ENCODE results near the gene RIPK4. TPM values are rescaled to one million over a fixed set of nuclear protein-coding genes. Genes with fewer than 3 reads are reported as not detected.

Gene RIPK4
- 10 to 100 TPM in 2 of 3 donors, 1 to 10 TPM in 1; 5.1 to 14.8 (median 10.2) TPM for total RNA-seq
- long read RNA-seq, donor 1, transcript RIPK4-201 (8 exons, 3,889 nt): major isoform, 6 of 11 reads
- long read RNA-seq, donor 1, partial matches to known transcripts: 3 of 11 reads
- long read RNA-seq, donor 1, other reads (novel, unspliced or antisense): 2 of 11 reads
- long read RNA-seq, donor 2, partial matches to known transcripts: 0 of 2 reads
- long read RNA-seq, donor 2, other reads (novel, unspliced or antisense): 2 of 2 reads

DNA sequence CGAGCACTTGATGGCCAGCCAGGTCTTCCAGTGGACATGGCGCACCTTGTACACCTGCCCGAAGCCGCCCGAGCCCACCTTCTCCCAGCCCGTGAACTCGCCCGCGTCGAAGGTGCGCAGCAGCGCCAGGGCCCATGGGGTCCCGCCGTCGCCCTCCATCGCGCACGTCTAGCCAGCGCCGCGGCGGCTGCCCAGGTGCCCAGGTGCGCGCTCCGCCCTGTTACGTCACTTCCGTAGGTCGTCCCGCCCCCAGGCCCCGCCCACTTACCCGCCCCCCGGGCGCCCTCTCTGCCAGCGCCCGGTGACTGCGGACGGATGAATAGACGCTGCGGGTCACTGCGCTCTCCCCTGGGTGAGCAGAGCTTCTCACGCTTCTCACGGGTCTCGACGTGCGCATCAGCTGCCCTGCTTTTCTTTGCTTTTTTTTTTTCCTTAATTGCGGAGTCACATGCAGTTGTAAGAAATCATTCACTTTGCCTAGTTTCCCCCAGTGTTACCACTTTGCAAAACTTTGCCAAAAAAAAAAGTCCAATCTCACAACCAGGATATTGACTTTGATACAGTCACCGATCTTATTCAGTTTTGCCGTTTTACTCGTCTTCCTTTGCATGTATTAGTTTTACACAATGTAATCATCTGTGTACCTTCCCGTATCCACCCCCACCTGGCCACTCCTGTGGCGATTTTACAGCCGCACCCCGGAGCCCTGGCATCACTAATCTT, at the start of gene RIPK4:
TSS of gene RIPK4 (minus strand) at position 170 of the 723 bp plus-strand sequence. CDS start at position 159, 11 bp downstream.
- Histone ChIP-seq H3K4me3 (peak within 1 kb of the TSS; percentile 20), H3K4me1 (ENCODE audit: low read depth) (peaks cover 13% of the 10 kb centered on the region), H3K9me3 (no peaks in the 10 kb centered on the region), H3K36me3 (ENCODE audit: low read depth) (no peaks in the 10 kb centered on the region)
- intact Hi-C loops (cut with DNase I, micrococcal nuclease): loop anchor here in 1 of 2 donors (10.0 kb wide), 1 partner anchor 152 kb away; no protein-coding TSS in a partner anchor
- ATAC-seq (peak; percentile 88), DNase-seq (peak; percentile 87 to 94 (median 92))
- TF ChIP-seq, protein P1, sequence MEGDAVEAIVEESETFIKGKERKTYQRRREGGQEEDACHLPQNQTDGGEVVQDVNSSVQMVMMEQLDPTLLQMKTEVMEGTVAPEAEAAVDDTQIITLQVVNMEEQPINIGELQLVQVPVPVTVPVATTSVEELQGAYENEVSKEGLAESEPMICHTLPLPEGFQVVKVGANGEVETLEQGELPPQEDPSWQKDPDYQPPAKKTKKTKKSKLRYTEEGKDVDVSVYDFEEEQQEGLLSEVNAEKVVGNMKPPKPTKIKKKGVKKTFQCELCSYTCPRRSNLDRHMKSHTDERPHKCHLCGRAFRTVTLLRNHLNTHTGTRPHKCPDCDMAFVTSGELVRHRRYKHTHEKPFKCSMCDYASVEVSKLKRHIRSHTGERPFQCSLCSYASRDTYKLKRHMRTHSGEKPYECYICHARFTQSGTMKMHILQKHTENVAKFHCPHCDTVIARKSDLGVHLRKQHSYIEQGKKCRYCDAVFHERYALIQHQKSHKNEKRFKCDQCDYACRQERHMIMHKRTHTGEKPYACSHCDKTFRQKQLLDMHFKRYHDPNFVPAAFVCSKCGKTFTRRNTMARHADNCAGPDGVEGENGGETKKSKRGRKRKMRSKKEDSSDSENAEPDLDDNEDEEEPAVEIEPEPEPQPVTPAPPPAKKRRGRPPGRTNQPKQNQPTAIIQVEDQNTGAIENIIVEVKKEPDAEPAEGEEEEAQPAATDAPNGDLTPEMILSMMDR (IDR thresholded peaks at IDR 0.05): no peak

- Histone ChIP-seq H3K36me3 (ENCODE audit: low read depth) (no peaks in the 10 kb centered on the region), H3K4me3 (no peak overlapping the region), H3K9me3 (no peaks in the 10 kb centered on the region), H3K4me1 (ENCODE audit: low read depth) (peaks cover 2% of the 10 kb centered on the region)
- intact Hi-C loops (cut with DNase I, micrococcal nuclease): loop anchor here (2.0 to 5.0 kb wide), 2 partner anchors 203 to 301 kb away; no protein-coding TSS in a partner anchor
- ATAC-seq (no peak), DNase-seq (no peak)
- TF ChIP-seq, protein P1 (IDR thresholded peaks at IDR 0.05): no peak
These were observed 49.1 kb upstream of the RIPK4 start for GRCh38 chr21:41815652-41816582.

DNA sequence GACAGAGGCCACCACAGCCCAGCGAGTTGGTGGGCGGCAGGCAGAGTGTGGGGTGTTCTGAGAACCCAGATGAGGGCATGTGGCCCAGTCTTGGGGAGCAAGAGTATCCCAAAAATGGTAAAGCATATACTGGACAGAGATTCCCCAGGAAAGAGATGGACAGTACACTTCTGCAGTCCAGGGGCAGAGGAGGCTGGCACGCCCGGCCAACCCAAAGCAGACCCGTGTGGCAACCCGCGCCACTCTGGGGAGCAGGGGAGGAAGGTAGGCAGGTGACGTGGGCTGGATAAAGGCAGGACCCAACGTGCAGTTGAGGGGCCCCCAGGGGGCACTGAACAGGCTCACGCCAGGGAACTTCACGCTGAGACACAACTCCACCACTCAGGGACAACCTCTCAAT, 46.4 kb upstream of the RIPK4 start:
- H3K4me1 ChIP-seq (ENCODE audit: low read depth): peaks cover 2% of the 10 kb centered on the region
- TF ChIP-seq, protein P1 (IDR thresholded peaks at IDR 0.05): no peak
- DNase-seq: no peak
- no peaks in the 10 kb centered on the region for H3K36me3 ChIP-seq (ENCODE audit: low read depth)
- no peaks in the 10 kb centered on the region for H3K9me3 ChIP-seq
- ATAC-seq: no peak
- H3K4me3 ChIP-seq: no peak overlapping the region
- intact Hi-C loops (cut with DNase I, micrococcal nuclease): no loop called here

DNA sequence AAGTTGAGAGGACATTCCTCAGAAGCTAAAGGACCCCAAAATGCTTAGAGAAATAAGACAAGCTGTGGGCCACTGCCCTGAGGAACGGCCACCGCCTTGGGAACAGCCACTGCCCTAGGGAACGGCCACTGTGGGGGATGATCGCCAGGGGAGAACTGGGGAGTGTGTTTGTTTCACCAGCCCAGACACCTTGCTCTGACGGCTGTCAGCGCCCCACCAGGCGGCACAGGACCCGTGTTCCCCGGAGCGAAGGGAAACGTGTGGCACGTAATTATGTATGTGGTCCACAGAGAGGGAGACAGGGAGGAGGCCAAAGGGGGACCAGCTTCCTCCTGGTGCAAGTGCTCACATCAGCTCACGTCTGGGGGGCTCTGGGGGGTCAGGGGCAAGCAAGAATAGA, 45.8 kb upstream of the RIPK4 start:
- TF ChIP-seq, protein P1 (IDR thresholded peaks at IDR 0.05): no peak
- intact Hi-C loops (cut with DNase I, micrococcal nuclease): no loop called here
- Histone ChIP-seq H3K4me3 (no peak overlapping the region), H3K36me3 (ENCODE audit: low read depth) (no peaks in the 10 kb centered on the region), H3K9me3 (no peaks in the 10 kb centered on the region), H3K4me1 (ENCODE audit: low read depth) (peaks cover 2% of the 10 kb centered on the region)
- ATAC-seq (no peak), DNase-seq (no peak)

- no peaks in the 10 kb centered on the region for H3K36me3 ChIP-seq (ENCODE audit: low read depth)
- no peak for ATAC-seq
These were observed 43.7 kb upstream of the RIPK4 start for GRCh38 chr21:41810597-41810932.

More at GRCh38 chr21:41810597-41810932, 43.7 kb upstream of the RIPK4 start:
- no peaks in the 10 kb centered on the region for H3K4me1 ChIP-seq (ENCODE audit: low read depth)
- intact Hi-C loops (cut with DNase I, micrococcal nuclease): no loop called here
- TF ChIP-seq, protein P1 (IDR thresholded peaks at IDR 0.05): no peak
- H3K4me3 ChIP-seq: no peak overlapping the region
- DNase-seq: no peak
- H3K9me3 ChIP-seq: no peaks in the 10 kb centered on the region

Measured in mucosa of descending colon (tissue), 3 donors.